OCI-LY3 (cell line): ENCODE data around the gene PXK.

Experiments used
- H2AFZ ChIP-seq: fragments of 200-600, 300-600 bp; shearing (Covaris generic); 2 replicates; pipeline ENCODE4 v1.6.0; 2014; ENCODE audit warnings: antibody characterized with exemption, low read depth, low read length
- H3K27ac ChIP-seq: fragments of 200-600, 300-600 bp; sonication (generic); 2 replicates; pipeline ENCODE4 v1.5.1; 2014; ENCODE audit warnings: mild to moderate bottlenecking, low read length, moderate library complexity, mixed read lengths
- H3K27me3 ChIP-seq: fragments of 200-600, 300-600 bp; sonication (generic); 2 replicates; pipeline ENCODE4 v1.6.1; 2014; ENCODE audit warnings: low read depth, low read length, mixed read lengths
- H3K36me3 ChIP-seq: fragments of 200-600, 300-600 bp; sonication (generic); replicated peaks from 2 replicates; pipeline ENCODE3; 2014; ENCODE audit warnings: low read depth, low read length, mixed read lengths
- H3K4me1 ChIP-seq: fragments of 300-600, 200-600 bp; sonication (generic); 2 replicates; pipeline ENCODE4 v1.6.1; 2014; ENCODE audit warnings: low read length, mixed read lengths
- H3K4me2 ChIP-seq: fragments of 200-600, 300-600 bp; sonication (generic); 2 replicates; pipeline ENCODE4 v1.6.1; 2014; ENCODE audit warnings: low read length, mixed read lengths
- H3K4me3 ChIP-seq: fragments of 300-600, 200-600 bp; sonication (generic); 2 replicates; pipeline ENCODE4 v1.5.1; 2014; ENCODE audit warnings: antibody characterized with exemption, mild to moderate bottlenecking, low read length, moderate library complexity
- H3K79me2 ChIP-seq: fragments of 300-600, 200-600 bp; shearing (Covaris generic); 2 replicates; pipeline ENCODE4 v1.6.1; 2014; ENCODE audit warnings: mild to moderate bottlenecking, low read length, mixed read lengths
- H3K9ac ChIP-seq: fragments of 300-600, 200-600 bp; shearing (Covaris generic); 2 replicates; pipeline ENCODE4 v1.6.0; 2014; ENCODE audit warnings: mild to moderate bottlenecking, low read length, moderate library complexity
- H3K9me3 ChIP-seq: fragments of 200-600, 300-600 bp; shearing (Covaris generic); 2 replicates; pipeline ENCODE4 v1.6.1; 2014; ENCODE audit warnings: low read length, mixed read lengths; ENCODE audit not compliant: insufficient read depth
- H4K20me1 ChIP-seq: fragments of 200-600, 300-600 bp; sonication (generic); 2 replicates; pipeline ENCODE4 v1.6.1; 2016; ENCODE audit warnings: low read length, mixed read lengths; ENCODE audit not compliant: insufficient read depth
- CTCF ChIP-seq: fragments of 200-600, 300-600 bp; sonication (generic); IDR thresholded peaks from 2 replicates; pipeline ENCODE4 v1.5.1; 2014; ENCODE audit warnings: antibody characterized with exemption, low read length, low read depth
- EZH2phosphoT487 ChIP-seq: fragments of 200-600 bp; shearing (Covaris generic); IDR thresholded peaks from 2 replicates; pipeline ENCODE4 v1.6.1; 2018; ENCODE audit warnings: antibody characterized with exemption, mixed run types, low read depth

The PXK gene

GRCh38 chr3:58409663-58410062 is 77.0 kb downstream of the PXK start:
- no peak overlapping the region for H2AFZ ChIP-seq
- H3K79me2 ChIP-seq, result no peaks in the 10 kb centered on the region
- H3K4me2 ChIP-seq, result no peak overlapping the region
- peaks cover 10% of the 10 kb centered on the region for H3K36me3 ChIP-seq
- H3K9ac ChIP-seq, result no peak overlapping the region
- H3K27me3 ChIP-seq, result no peaks in the 10 kb centered on the region
- H3K9me3 ChIP-seq, result no peaks in the 10 kb centered on the region
- H4K20me1 ChIP-seq, result no peaks in the 10 kb centered on the region
- peaks cover 9% of the 10 kb centered on the region for H3K4me1 ChIP-seq
- no peak for TF ChIP-seq EZH2phosphoT487
- no peak for TF ChIP-seq CTCF
- H3K4me3 ChIP-seq, result no peak overlapping the region
- no peak overlapping the region for H3K27ac ChIP-seq

- no peak for TF ChIP-seq CTCF
- TF ChIP-seq EZH2phosphoT487, result no peak
- peaks cover 10% of the 10 kb centered on the region for H3K36me3 ChIP-seq
- no peaks in the 10 kb centered on the region for H3K79me2 ChIP-seq
- no peak overlapping the region for H3K27ac ChIP-seq
- H3K9ac ChIP-seq, result no peak overlapping the region
- H3K27me3 ChIP-seq, result no peaks in the 10 kb centered on the region
- H2AFZ ChIP-seq, result no peak overlapping the region
- no peak overlapping the region for H3K4me3 ChIP-seq
- peaks cover 9% of the 10 kb centered on the region for H3K4me1 ChIP-seq
- H3K9me3 ChIP-seq, result no peaks in the 10 kb centered on the region
- H3K4me2 ChIP-seq, result no peak overlapping the region
- H4K20me1 ChIP-seq, result no peaks in the 10 kb centered on the region
These were observed 78.3 kb downstream of the PXK start for GRCh38 chr3:58411036-58411435.

GRCh38 chr3:58411851-58412830 is 79.4 kb downstream of the PXK start:
- TF ChIP-seq EZH2phosphoT487, result no peak
- no peak for TF ChIP-seq CTCF
- Histone ChIP-seq H3K79me2 (no peaks in the 10 kb centered on the region), H3K27me3 (no peaks in the 10 kb centered on the region), H3K27ac (no peak overlapping the region), H2AFZ (no peak overlapping the region), H3K9ac (no peak overlapping the region), H3K4me3 (no peak overlapping the region), H3K9me3 (no peaks in the 10 kb centered on the region), H3K36me3 (peaks cover 10% of the 10 kb centered on the region), H3K4me2 (no peak overlapping the region), H3K4me1 (peaks cover 9% of the 10 kb centered on the region), H4K20me1 (no peaks in the 10 kb centered on the region)

- Histone ChIP-seq H3K4me1 (no peaks in the 10 kb centered on the region; the same call in 1 of the 2 replicates), H3K36me3 (peaks cover 3% of the 10 kb centered on the region), H3K79me2 (no peaks in the 10 kb centered on the region), H3K9me3 (no peaks in the 10 kb centered on the region), H3K4me3 (no peak overlapping the region), H3K27ac (no peak overlapping the region), H4K20me1 (no peaks in the 10 kb centered on the region), H2AFZ (no peak overlapping the region), H3K4me2 (no peak overlapping the region), H3K27me3 (no peaks in the 10 kb centered on the region), H3K9ac (no peak overlapping the region)
- TF ChIP-seq CTCF, result peak; percentile 82
- no peak for TF ChIP-seq EZH2phosphoT487
These were observed 82.0 kb downstream of the PXK start for GRCh38 chr3:58414538-58415197.
